SK-N-MC (cell line): Measurements from ENCODE around the gene ESYT1.

Experiments used
- DNase-seq: peaks from one replicate; pipeline ENCODE4 v3.0.0-alpha.2; 2011; ENCODE audit warnings: low read depth, low spot score
- H3K27ac ChIP-seq: fragments of 200-600 bp; sonication (generic); 2 replicates; pipeline ENCODE4 v1.5.1; 2016; ENCODE audit warnings: mixed run types
- H3K36me3 ChIP-seq: fragments of 200-600 bp; sonication (generic); 2 replicates; pipeline ENCODE4 v1.6.1; 2017; ENCODE audit warnings: antibody characterized with exemption, low read length, mixed read lengths; ENCODE audit not compliant: insufficient read depth
- H3K4me3 ChIP-seq: fragments of 200-600 bp; sonication (generic); 2 replicates; pipeline ENCODE4 v1.5.1; 2016
- H3K9ac ChIP-seq: fragments of 200-600 bp; sonication (generic); 2 replicates; pipeline ENCODE4 v1.8.0; 2017; ENCODE audit warnings: mixed run types, mixed read lengths; ENCODE audit not compliant: insufficient read length
- H3K9me3 ChIP-seq: fragments of 200-600 bp; sonication (generic); 2 replicates; pipeline ENCODE4 v1.6.1; 2017; ENCODE audit warnings: low read depth, mild to moderate bottlenecking, antibody characterized with exemption, low read length, moderate library complexity, mixed read lengths
- EZH2 ChIP-seq: fragments of 200-600 bp; sonication (generic); IDR thresholded peaks from one replicate; pipeline ENCODE4 v1.6.1; 2017; ENCODE audit warnings: antibody characterized with exemption
- FOXP2 ChIP-seq: optimal IDR thresholded peaks from 2 replicates; pipeline ENCODE3; 2011; ENCODE audit warnings: mild to moderate bottlenecking, moderate library complexity; ENCODE audit not compliant: insufficient read depth; ENCODE audit errors: extremely low read length, control extremely low read depth
- POLR2AphosphoS5 ChIP-seq: IDR thresholded peaks from 2 replicates; pipeline ENCODE4 v1.6.1; 2012; ENCODE audit warnings: mild to moderate bottlenecking, low read depth, low read length, borderline replicate concordance

ESYT1 gene

GRCh38 chr12:56161690-56162351 lies 33.8 kb downstream of the ESYT1 start:
- no peak for DNase-seq
- H3K9ac ChIP-seq, result no peak overlapping the region
- H3K4me3 ChIP-seq, result no peak overlapping the region
- TF ChIP-seq EZH2, result no peak
- no peak for TF ChIP-seq FOXP2
- TF ChIP-seq POLR2AphosphoS5, result no peak; the same call in 1 of the 2 replicates
- H3K27ac ChIP-seq, result peak overlapping the region; percentile 28; the same call in 1 of the 2 replicates
- H3K9me3 ChIP-seq, result no peaks in the 10 kb centered on the region
- H3K36me3 ChIP-seq, result peaks cover 70% of the 10 kb centered on the region

GRCh38 chr12:56162468-56163290 lies 34.6 kb downstream of the ESYT1 start:
- H3K9ac ChIP-seq, result peak overlapping the region; percentile 32
- no peaks in the 10 kb centered on the region for H3K9me3 ChIP-seq
- DNase-seq, result no peak
- H3K4me3 ChIP-seq, result no peak overlapping the region
- peak overlapping the region; percentile 58; the same call in 1 of the 2 replicates for H3K27ac ChIP-seq
- no peak for TF ChIP-seq EZH2
- TF ChIP-seq FOXP2, result no peak
- TF ChIP-seq POLR2AphosphoS5, result no peak
- peaks cover 74% of the 10 kb centered on the region for H3K36me3 ChIP-seq

GRCh38 chr12:56163533-56164344 lies 35.7 kb downstream of the ESYT1 start:
- Histone ChIP-seq H3K9me3 (no peaks in the 10 kb centered on the region), H3K36me3 (peaks cover 80% of the 10 kb centered on the region), H3K27ac (0 out of 2 replicates have a peak overlapping the region, but pooled peaks have one; percentile 46), H3K9ac (no peak overlapping the region), H3K4me3 (no peak overlapping the region)
- no peak for DNase-seq
- TF ChIP-seq EZH2, result no peak
- no peak for TF ChIP-seq POLR2AphosphoS5
- no peak for TF ChIP-seq FOXP2

- Histone ChIP-seq H3K27ac (no peak overlapping the region), H3K9ac (no peak overlapping the region), H3K4me3 (no peak overlapping the region), H3K9me3 (no peaks in the 10 kb centered on the region), H3K36me3 (peaks cover 82% of the 10 kb centered on the region)
- DNase-seq, result no peak
- no peak for TF ChIP-seq FOXP2
- TF ChIP-seq EZH2, result no peak
- no peak for TF ChIP-seq POLR2AphosphoS5
Measured at GRCh38 chr12:56164345-56164729, 36.3 kb downstream of the ESYT1 start.

GRCh38 chr12:56165369-56165768 lies 37.3 kb downstream of the ESYT1 start:
- H3K27ac ChIP-seq, result no peak overlapping the region
- DNase-seq, result no peak

GRCh38 chr12:56169229-56169759 lies 41.2 kb downstream of the ESYT1 start:
- H3K36me3 ChIP-seq, result peaks cover 82% of the 10 kb centered on the region
- H3K4me3 ChIP-seq, result no peak overlapping the region
- H3K27ac ChIP-seq, result no peak overlapping the region
- DNase-seq, result no peak
- H3K9ac ChIP-seq, result no peak overlapping the region
- H3K9me3 ChIP-seq, result no peaks in the 10 kb centered on the region
- TF ChIP-seq POLR2AphosphoS5 (no peak), FOXP2 (no peak), EZH2 (no peak)

More at GRCh38 chr12:56165369-56165768, 37.3 kb downstream of the ESYT1 start:
- Histone ChIP-seq H3K9me3 (no peaks in the 10 kb centered on the region), H3K9ac (no peak overlapping the region), H3K4me3 (no peak overlapping the region), H3K36me3 (peaks cover 82% of the 10 kb centered on the region)
- no peak for TF ChIP-seq POLR2AphosphoS5
- TF ChIP-seq EZH2, result no peak
- TF ChIP-seq FOXP2, result no peak

- H3K4me3 ChIP-seq, result no peak overlapping the region
- no peak for DNase-seq
- peaks cover 74% of the 10 kb centered on the region for H3K36me3 ChIP-seq
- H3K9me3 ChIP-seq, result no peaks in the 10 kb centered on the region
- TF ChIP-seq POLR2AphosphoS5 (no peak), EZH2 (no peak), FOXP2 (no peak)
- H3K27ac ChIP-seq, result no peak overlapping the region
- no peak overlapping the region for H3K9ac ChIP-seq
Measured at GRCh38 chr12:56172839-56173238, 44.8 kb downstream of the ESYT1 start.
